DMS114 treated with DMSO at 0.1 percent for 48 hours (cell line): ENCODE data around the gene P2RY14.
A peak's percentile ranks its signal among the peaks of the same experiment; 100 is the strongest.

ENCODE experiments used
- DNase-seq: peaks from one replicate; lab custom pipeline; 2025; ENCODE audit not compliant: unreplicated experiment; lab: John Stamatoyannopoulos, UW

The P2RY14 gene

DNA sequence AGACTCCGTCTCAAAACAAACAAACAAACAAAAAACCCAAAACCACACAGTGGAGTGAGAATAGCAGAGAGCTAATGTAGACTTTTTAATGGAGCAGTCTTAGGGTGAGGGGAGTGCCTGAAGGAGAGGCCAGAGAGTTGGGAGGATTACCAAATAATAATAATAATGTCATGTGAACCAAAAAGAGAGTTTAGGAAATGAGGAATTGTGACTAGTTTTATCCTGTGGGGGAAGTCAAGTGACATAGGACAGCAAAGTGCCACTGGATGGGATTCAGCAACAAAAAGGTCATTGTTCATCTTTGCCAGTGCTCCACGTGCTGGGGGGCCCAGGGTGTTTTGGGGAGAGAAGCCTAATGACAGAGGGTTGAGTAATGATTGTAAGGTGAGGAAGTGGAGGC is 25.4 kb upstream of the P2RY14 start:
- no peak for DNase-seq

DNA sequence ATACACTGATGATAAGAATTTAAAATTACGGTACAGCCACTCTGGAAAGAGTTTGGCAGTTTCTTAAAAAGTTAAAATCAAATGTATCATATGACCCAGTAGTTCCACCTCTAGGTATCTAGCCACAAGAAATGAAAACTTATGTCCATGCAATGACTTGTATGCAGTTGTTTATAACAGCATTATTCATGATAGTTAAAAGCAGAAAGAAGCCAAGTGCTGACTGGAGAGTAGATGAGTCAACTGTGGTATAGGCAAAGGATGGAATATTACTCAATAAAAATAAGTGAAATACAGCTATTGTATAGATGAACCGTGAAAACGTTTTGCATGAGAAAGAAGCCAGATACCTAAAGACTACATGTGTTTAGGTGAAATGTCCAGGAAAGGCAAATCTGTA is 23.4 kb upstream of the P2RY14 start:
- no peak for DNase-seq

DNA sequence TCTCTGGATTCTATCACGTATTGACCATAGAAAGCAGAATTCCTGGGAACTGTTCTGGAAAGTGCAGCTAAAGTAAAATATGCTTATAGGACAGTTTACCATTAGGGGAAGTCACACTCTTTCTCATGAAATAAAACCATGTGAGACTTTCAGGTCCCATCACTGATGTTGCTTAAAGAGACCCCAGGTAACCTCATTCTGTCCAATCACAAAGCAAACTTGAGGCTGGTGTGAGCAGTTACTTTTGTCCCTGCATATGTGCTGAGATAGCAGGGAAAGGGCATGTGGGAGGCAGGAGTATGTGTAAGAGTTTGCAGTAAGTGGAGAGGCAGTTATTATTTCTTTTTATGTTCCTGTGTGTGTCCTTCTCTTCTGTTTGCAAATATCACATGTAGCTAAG is 22.2 kb upstream of the P2RY14 start:
- no peak for DNase-seq

DNA sequence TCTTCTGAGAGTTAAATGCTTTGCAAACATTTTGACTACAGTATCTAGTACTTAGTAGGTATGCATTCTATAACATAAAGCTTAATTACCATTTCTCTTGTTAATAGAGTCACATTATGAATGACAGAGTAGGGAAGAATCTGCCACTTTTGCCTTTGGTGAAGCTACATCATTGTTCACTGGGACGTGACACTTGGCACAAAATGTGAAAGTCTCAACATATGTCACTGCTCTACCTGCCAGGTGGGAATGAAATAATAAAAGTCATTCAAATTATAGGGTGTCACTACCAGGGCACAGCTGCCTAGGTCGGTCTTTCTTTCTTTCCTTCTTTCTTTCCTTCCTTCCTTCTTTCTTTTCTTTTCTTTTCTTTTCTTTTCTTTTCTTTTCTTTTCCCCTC is 20.7 kb upstream of the P2RY14 start:
- no peak for DNase-seq

DNA sequence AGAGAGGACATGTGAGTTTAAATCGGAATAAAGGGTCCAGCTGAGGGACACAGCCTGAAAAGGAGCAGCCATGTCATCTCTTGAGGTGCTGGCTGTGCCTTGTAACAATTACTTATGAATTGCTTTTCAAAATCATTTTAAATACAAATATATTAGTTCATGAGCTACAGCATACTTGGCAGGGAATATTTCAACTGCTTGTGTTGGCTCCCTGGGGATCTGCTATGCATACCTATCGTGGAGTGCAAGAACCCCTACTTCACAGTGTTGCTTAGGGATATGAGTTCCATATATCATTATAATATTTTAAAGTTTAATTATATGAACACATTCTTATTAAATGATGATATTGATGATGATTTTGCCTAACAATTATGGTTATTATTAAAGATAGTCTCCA is 19.1 kb upstream of the P2RY14 start:
- DNase-seq: no peak

DNA sequence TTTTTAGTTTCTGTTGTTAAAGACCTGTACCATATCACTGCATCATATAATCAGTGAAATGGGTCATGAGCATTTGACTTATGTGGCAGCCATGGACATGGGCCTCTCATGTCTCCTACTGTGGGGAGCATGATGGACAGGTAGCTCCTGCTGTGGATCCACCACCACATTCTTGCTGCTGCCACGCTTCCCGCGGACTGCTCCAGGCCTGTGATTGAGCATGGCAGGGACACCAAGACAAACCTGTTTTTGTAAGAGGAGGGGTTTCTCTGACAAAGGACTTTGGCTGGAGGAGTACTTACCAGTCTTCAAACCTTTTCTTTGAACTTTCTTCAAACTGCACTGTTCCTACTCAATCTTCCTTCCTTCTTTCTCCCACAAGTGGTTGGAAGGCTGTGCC is 17.9 kb upstream of the P2RY14 start:
- DNase-seq: no peak

DNA sequence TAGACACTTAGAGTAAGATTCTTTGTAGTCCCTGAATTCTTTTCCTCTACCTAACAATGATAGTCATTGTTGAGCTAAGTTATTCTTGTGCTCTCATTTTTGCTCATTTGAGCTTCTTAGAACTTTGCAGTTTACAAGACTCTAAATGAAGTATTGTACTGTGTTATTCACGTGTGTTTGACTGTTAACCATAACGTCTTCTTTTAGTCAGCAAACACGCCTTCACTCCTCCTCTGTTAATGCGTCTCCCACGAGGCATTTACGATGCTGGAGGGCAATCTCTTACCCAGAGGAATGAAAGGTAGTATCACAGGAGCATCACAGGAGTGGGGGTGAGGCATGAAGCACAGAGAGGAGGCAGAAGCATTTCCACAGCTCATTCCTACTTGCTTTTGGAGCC is 14.8 kb upstream of the P2RY14 start:
- DNase-seq: no peak

DNA sequence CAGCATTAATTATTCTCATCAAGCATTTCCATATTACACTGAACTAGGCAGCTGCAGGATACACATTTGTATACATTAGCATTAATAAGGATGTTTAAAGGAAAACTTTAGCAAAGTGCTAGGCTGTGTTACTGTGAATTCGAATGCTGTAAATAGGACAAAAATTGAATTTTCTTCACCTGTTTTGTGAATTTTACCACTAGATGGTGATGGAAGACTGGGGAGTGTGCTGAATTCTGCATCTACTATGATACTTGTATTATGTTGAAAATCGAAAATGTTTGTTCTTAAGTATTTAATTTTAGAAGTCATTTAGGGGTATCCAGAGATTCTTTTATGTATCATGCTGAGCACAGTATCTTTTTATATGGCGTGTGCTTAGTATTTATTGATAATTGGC is 12.3 kb upstream of the P2RY14 start:
- DNase-seq: no peak

DNA sequence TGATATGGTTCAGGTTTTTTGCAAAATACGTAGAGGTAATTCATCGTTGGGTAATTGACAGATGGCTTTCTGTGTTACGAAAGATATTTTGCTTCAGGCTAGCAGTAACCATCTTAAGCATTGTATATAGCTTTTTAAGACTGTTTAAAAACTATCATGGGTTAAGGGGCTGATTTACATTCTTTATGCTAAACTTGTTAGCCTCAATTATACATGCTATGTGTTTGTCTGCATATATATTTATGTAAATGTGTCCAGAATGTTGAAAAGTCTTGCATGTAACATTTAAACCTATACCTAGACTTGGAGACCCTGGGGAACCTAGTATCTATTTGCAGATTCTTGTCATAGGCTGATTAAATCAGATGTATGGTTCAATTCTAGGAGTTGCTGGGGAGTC is 11.1 kb upstream of the P2RY14 start:
- DNase-seq: no peak

DNA sequence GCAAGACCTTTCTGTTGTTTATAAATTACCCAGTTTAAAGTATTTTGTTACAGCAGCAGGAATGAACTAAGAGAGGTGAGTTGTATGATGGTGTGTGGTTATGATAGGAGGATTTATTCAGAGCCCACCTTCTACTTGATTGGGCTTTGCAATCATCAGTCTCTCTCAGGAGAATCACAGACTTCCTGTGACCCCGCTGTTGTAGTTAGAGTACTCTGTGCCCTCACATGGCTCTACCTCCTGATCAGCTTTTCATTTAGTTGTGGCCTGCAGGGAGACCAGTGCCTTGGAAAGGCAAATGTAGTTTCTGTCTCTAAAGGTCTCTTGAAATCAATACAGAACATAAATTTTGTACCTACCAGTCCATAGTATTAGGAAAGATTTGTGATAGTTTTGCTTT is 7.6 kb upstream of the P2RY14 start:
- no peak for DNase-seq

DNA sequence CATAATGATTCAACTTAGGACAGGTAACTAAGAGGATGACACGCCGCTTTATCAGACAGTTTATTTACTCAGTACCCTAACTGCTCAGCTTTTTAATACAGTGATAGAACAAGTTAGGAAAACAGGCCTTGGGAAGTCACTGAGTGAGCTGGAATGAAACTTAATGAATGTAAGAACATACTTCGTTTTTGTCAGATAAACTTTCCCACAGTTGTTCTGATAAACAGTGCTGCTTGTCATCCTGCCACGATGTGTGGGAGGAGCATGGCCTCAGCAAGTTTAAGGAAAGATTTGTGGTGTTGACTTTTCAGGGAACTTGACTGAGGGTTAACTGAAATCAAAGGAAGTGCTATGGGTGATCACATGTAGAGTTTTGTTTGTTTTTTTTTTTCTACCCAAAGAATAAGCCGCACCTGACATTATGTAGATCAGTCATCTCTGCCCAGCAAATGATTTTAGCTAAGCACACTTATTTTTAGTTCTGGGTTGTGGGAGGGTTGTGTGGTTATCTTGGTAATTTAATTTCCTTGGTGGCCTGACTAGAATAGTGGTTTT is 5.6 kb upstream of the P2RY14 start:
- DNase-seq: no peak

DNA sequence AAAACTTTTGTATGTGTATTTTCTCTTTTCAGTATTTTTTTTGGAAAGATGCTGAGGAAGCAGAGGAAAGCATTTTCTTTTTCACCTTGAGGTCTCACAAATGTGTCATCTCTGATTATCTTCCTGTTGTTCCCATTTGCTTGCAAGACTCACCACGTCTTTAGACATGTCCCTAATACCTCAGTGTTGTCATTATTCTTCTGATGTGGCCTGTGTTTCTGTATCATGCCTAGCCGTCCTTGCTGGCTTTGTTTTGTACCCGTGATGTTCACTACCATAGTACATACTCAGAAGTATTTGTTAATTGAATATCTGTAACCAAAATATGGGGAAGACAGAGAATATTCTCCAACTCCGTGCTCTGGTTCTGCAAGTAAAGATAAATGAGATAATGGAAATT is 5.0 kb upstream of the P2RY14 start:
- DNase-seq: no peak

DNA sequence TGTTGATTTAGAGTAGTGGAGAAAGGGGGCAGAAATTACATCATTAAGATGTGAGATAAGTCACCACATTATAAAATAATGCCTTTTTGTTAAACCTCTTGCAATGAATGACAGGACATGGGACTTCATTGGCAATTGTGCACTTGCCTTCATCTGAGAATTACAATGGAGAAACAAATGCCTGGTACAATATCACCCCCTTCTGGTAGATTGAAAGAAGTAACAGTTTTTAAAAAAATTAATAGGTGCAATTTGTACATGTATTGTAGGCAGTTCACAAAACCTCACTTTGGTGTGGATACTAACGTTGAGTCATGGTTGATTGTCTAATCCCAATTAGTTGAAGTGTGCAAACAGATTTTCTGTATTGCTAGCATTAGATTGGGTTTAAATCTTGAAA is 4.6 kb upstream of the P2RY14 start:
- DNase-seq: peak; percentile 62

DNA sequence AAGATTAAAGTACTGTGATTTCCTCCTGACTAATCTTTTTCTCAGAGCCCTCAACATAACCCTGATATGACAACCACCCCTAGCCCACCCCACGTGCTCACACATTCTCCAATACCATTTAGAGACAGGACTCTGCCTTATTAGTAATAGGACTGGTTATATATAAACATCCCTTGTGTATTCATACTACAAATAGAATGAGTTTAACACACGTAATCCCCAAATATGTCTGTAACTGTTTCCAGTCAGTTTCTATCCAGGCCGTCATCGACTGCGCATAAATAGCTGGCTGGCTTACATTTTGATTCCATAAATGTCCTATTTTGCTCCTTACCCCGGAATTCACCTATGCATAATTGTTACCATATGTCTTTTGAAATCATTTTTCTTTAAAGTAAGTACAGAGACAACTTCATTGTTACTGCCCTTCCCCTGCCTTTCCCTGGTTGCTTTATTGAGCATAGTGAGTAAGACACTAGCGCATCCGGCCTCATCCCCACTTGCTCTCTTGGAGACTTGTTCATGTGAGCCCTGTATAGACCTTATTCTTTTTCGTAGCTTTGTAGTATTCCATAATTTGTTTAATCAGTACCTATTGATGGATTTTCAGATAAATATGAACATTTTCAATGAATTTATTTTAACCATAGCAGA is 3.5 kb upstream of the P2RY14 start:
- DNase-seq: no peak

DNA sequence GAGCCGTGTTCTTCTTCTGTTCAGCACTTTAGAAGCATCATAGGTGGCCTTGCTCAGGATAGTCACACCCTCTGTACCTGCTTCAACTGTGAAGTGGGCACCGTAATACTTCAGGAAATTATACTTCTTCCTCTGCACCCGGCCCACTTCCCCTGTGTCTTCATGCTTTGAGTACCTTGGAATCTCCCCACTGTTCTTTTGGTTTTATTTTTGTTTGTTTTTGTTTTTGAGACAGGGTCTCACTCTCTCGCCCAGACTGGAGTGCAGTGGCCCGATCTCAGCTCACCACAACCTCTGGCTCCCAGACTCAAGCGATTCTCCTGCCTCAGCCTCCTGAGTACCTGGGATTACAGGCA is 1.7 kb downstream of the P2RY14 start:
- DNase-seq: no peak

DNA sequence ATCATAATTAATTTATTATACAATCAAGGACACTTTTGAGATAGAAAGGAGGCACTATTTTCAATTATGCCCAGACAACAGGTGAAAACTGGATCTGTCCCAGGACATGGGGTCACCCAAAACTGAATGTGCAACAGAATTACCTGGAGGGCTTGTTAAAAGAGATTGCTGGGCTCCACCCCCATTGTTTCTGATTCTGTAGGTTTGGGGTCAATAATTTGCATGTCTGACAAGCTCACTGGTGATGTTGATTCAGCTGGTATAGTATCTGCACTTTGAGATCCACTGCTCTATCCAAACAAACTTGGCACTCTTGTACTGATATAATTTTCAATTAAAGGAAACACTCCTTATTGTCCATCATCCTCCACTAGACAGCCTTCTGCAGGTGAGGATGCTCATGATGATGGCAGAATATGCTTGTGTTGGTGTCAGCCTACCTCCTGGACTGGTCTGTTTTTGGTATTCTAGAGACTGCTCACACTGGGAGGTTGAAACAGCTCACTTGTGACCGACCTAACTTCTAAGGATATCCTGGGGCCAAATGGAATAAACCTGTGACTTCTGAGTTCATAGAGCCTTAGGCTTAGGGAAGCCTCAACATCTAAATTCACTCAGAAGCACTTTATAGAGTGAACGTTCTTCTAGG is 2.2 kb downstream of the P2RY14 start:
- DNase-seq: no peak

DNA sequence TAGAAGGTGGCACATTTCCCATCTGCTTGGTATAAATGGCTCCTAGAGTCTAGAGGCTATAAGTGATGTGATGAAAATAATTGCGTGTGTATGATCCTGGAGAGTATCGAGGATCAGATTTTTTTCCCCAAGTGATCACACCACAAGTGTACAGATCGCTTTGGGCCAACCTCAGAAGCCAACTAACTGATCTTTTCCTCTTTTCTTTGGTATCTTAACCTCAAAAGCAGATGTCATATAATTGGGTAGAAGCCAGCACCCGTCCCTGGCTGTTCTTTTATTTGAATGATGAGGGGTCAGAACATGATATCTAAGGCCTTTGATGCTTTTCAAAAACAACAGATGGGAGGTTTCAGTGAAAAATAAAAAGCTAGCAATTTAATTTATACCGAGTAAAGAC is 3.3 kb downstream of the P2RY14 start:
- no peak for DNase-seq

DNA sequence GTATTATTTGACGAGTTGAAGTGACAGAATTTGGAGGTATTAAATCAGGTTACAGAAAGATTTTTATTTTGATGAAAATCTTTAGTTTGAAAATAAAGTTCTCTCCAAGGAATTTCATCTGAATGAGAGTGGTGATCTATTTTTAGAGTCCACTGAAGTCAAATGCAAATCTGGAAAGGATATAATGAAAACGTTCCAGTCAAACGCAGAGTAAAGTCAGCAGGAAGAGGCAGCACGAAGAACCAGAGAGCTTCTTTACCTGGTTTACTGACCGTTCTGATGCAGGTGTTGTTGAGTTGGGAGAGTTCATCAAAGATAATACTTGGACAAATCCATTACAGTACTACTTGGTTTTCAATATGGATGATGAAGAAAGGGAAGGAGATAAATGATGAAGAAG is 8.7 kb downstream of the P2RY14 start:
- no peak for DNase-seq

DNA sequence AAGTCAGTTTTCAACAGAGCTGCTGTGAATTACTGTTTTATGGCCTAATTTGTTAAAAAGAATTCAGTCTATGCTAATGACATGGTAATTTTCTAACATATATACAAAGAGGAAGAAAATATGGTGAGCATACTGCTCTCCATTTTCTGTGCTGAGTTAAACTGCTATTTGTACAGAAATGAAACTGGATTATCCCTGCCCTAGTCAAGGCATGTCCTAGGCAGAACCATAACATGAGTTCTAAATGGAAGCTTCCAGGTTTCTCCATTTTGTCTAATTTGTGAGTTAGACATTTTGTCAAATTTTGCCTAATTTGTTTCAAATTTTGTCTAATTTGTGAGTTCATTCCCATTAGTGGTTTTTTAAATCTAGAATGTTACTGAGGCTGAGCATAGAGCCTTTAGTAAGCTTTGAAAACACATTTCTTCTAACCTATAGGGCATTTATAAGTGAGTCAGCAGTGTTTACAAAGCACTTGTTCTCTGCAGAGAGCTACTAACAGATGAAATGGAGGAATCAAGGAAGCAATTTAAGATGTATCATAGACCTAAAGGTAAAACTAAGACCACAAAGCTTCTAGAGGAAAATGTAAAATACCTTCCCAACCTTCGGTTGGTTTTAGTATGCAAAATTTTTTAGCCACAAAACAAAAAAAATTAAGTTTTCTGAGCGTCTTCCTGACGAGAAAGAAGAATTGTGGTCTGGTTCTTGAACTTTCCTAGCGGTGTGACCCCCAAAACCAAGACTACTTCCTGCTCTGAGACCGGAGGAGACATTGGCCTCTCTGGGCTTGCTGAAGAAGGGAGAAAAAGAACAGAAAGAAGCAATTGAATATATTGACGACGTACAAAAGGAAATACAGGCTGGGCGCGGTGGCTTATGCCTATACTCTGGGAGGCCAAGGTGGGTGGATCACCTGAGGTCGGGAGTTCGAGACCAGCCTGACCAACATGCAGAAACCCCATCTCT is 9.8 kb downstream of the P2RY14 start:
- no peak for DNase-seq

DNA sequence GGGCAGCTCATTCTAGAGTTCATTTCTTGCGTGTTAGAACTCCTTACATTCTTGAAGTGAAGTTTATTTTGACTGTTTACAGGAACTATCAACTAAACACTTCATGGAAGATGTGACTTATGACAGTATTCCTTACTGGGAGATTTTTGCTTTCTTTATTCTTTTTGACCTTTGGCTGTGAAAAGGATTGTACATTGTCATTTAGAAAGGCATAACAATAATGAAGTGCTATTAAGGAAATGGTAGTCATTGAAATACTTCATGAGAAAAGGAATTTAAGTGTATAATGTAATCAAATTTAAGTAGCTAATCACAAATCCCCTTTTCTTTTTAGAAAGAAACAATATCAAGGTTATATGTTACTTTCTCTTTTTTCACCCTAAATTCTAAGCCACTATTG is 11.3 kb downstream of the P2RY14 start:
- DNase-seq: no peak

DNA sequence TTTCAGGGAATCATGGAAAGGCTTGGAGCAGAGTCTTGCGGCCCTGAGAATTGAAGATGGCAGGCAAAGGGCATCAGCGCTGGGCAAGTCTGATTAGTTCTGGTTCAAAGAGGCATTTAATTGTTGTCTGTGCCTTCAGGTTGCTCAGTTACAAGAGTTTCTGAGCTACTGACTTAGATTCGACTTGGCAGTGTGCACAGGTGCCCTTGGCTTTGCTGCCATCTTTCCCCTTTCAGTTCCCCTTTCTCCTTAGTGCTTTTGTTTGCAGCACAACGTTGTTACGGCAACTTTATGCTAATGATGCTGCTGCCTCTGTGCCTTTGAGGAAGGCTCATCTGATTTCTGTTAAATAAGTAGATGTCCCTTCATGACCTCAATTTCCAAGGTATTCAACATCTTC is 12.5 kb downstream of the P2RY14 start:
- DNase-seq: no peak

DNA sequence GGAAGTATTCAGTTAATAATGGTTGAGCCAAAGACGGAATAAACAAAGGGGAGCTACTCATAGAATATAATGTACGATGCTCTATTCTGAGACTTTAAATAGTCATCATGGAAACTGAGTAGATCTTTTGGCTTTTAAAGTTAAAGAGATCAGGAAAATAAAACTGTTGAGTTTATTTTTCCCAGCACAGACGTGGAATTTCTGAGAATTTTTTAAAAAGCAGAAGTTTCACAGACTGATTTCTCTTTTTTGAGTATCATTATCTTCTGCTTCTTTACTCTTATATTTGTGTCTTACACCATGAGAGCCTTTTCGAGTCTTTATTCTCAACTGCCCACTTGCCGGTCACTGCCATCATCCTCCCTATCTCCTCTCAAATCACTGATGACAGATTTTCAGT is 13.2 kb downstream of the P2RY14 start:
- DNase-seq: no peak
